Measurements from ENCODE around the gene ZNF486.
A peak's percentile ranks its signal among the peaks of the same experiment; 100 is the strongest.

ZNF486 gene

GRCh38 chr19:20237773-20238623, 71.0 kb downstream of the ZNF486 start:
- peak overlapping the region; percentile 95 for H2AFZ ChIP-seq (ENCODE audit: low read length)
- no CpG with 5 or more reads among the region's 36 CpGs for WGBS, 2 donors (ENCODE audit: extremely low coverage in 2 of 2, insufficient read length in 2 of 2, insufficient replicate concordance in 1 of 2)
- H2BK5ac ChIP-seq (ENCODE audit: low read length), result peak overlapping the region; percentile 72
- peaks cover 8% of the 10 kb centered on the region for H3K79me1 ChIP-seq (ENCODE audit: low read depth, low read length)
- H2BK15ac ChIP-seq (ENCODE audit: low read length), result peak overlapping the region; percentile 29
- H3K9ac ChIP-seq (ENCODE audit: low read depth, low read length, poor library complexity), result peak overlapping the region; percentile 85
- peak overlapping the region; percentile 29 for H3K23ac ChIP-seq (ENCODE audit: low read depth, low read length, poor library complexity)
- no peak overlapping the region for H2BK12ac ChIP-seq (ENCODE audit: low read length)
- H2BK120ac ChIP-seq (ENCODE audit: low read depth, low read length), result peak overlapping the region; percentile 6
- H2AK5ac ChIP-seq (ENCODE audit: low read depth, low read length), result no peak overlapping the region
- peak overlapping the region; percentile 3 for H4K91ac ChIP-seq (ENCODE audit: low read depth, low read length, poor library complexity)
- no peak overlapping the region for H3K4ac ChIP-seq (ENCODE audit: low read length)
- peak overlapping the region; percentile 97 for H3K27ac ChIP-seq (replicated peaks; ENCODE audit: low read length)
- peak overlapping the region; percentile 82 for H3K14ac ChIP-seq (ENCODE audit: low read length)
- H4K8ac ChIP-seq (ENCODE audit: low read depth, low read length), result no peak overlapping the region
- H3K27me3 ChIP-seq (ENCODE audit: control insufficient read depth in 3 of 3, insufficient read depth in 3 of 3, low read depth in 1 of 3, low read length in 3 of 3), result no peaks in the 10 kb centered on the region
- H3K4me1 ChIP-seq (ENCODE audit: control insufficient read depth in 2 of 2, insufficient read depth in 1 of 2, low read depth in 1 of 2, low read length in 2 of 2), result peaks cover 4 to 6% of the 10 kb centered on the region in 2 donors
- H3K9me3 ChIP-seq (replicated peaks in 1 of 2; ENCODE audit: control insufficient read depth in 2 of 2, insufficient read depth in 1 of 2, low read depth in 1 of 2, low read length in 2 of 2), result peaks cover 11 to 47% of the 10 kb centered on the region in 2 donors
- H3K4me2 ChIP-seq (ENCODE audit: insufficient read depth, low read length, poor library complexity, severe bottlenecking), result peak overlapping the region; percentile 71
- peak overlapping the region; percentile 94 for H3K18ac ChIP-seq (ENCODE audit: low read length)
- H3K36me3 ChIP-seq (replicated peaks in 1 of 2; ENCODE audit: control insufficient read depth in 2 of 2, insufficient read depth in 2 of 2, low read length in 2 of 2), result peaks cover 10 to 40% of the 10 kb centered on the region in 2 donors
- peak; percentile 93 for DNase-seq (ENCODE audit: low spot score)
- H3K4me3 ChIP-seq (ENCODE audit: low read length in 2 of 2), result peak overlapping the region; percentile 87 to 95

GRCh38 chr19:20243629-20244028, 76.6 kb downstream of the ZNF486 start:
- no peak overlapping the region for H3K23ac ChIP-seq (ENCODE audit: low read depth, low read length, poor library complexity)
- WGBS, 2 donors (ENCODE audit: extremely low coverage in 2 of 2, insufficient read length in 2 of 2, insufficient replicate concordance in 1 of 2), result no CpG with 5 or more reads among the region's 4 CpGs
- H3K14ac ChIP-seq (ENCODE audit: low read length), result no peak overlapping the region

DNA sequence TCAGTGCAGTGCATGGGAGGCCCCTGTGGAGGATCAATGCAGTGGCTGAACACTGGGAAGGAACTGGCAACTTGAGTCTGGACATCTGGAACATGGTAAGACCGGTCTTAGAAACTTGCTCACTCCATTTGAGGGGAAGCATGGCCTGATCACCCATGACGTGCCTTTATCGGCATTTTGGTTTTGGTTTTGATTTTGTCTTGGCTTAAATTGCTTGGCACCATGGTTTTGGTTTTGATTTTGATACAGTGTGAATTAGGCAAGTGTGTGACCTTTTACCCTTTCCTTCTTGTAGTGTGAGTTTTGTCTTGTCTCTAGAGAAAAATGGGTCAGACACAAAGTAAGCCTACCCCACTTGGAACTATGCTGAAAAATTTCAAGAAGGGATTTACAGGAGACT, 77.3 kb downstream of the ZNF486 start:
- Histone ChIP-seq H3K18ac (ENCODE audit: low read length) (no peak overlapping the region), H3K4me2 (ENCODE audit: insufficient read depth, low read length, poor library complexity, severe bottlenecking) (no peak overlapping the region), H2BK5ac (ENCODE audit: low read length) (no peak overlapping the region), H3K23ac (ENCODE audit: low read depth, low read length, poor library complexity) (no peak overlapping the region), H3K79me1 (ENCODE audit: low read depth, low read length) (no peaks in the 10 kb centered on the region), H2BK12ac (ENCODE audit: low read length) (no peak overlapping the region), H3K36me3 (replicated peaks in 1 of 2; ENCODE audit: control insufficient read depth in 2 of 2, insufficient read depth in 2 of 2, low read length in 2 of 2) (no peaks in the 10 kb centered on the region), H3K14ac (ENCODE audit: low read length) (no peak overlapping the region), H3K4me1 (ENCODE audit: control insufficient read depth in 2 of 2, insufficient read depth in 1 of 2, low read depth in 1 of 2, low read length in 2 of 2) (peaks cover 0 to 4% of the 10 kb centered on the region in 2 donors), H3K4ac (ENCODE audit: low read length) (no peak overlapping the region), H2AK5ac (ENCODE audit: low read depth, low read length) (no peak overlapping the region), H3K27ac (replicated peaks; ENCODE audit: low read length) (no peak overlapping the region), H2AFZ (ENCODE audit: low read length) (no peak overlapping the region), H2BK15ac (ENCODE audit: low read length) (no peak overlapping the region), H4K8ac (ENCODE audit: low read depth, low read length) (no peak overlapping the region), H3K27me3 (ENCODE audit: control insufficient read depth in 3 of 3, insufficient read depth in 3 of 3, low read depth in 1 of 3, low read length in 3 of 3) (no peaks in the 10 kb centered on the region), H2BK120ac (ENCODE audit: low read depth, low read length) (no peak overlapping the region), H3K4me3 (ENCODE audit: low read length in 2 of 2) (no peak overlapping the region), H3K9ac (ENCODE audit: low read depth, low read length, poor library complexity) (no peak overlapping the region), H4K91ac (ENCODE audit: low read depth, low read length, poor library complexity) (no peak overlapping the region), H3K9me3 (replicated peaks in 1 of 2; ENCODE audit: control insufficient read depth in 2 of 2, insufficient read depth in 1 of 2, low read depth in 1 of 2, low read length in 2 of 2) (peaks cover 2 to 8% of the 10 kb centered on the region in 2 donors)
- no CpG with 5 or more reads among the region's 3 CpGs for WGBS, 2 donors (ENCODE audit: extremely low coverage in 2 of 2, insufficient read length in 2 of 2, insufficient replicate concordance in 1 of 2)
- DNase-seq (ENCODE audit: low spot score), result no peak

More at GRCh38 chr19:20243629-20244028, 76.6 kb downstream of the ZNF486 start:
- no peak overlapping the region for H3K18ac ChIP-seq (ENCODE audit: low read length)
- H3K27ac ChIP-seq (replicated peaks; ENCODE audit: low read length), result no peak overlapping the region
- H3K36me3 ChIP-seq (replicated peaks in 1 of 2; ENCODE audit: control insufficient read depth in 2 of 2, insufficient read depth in 2 of 2, low read length in 2 of 2), result no peaks in the 10 kb centered on the region
- DNase-seq (ENCODE audit: low spot score), result no peak
- H3K4me3 ChIP-seq (ENCODE audit: low read length in 2 of 2), result no peak overlapping the region
- no peak overlapping the region for H4K91ac ChIP-seq (ENCODE audit: low read depth, low read length, poor library complexity)
- no peak overlapping the region for H2BK12ac ChIP-seq (ENCODE audit: low read length)
- no peaks in the 10 kb centered on the region for H3K79me1 ChIP-seq (ENCODE audit: low read depth, low read length)
- H3K9me3 ChIP-seq (replicated peaks in 1 of 2; ENCODE audit: control insufficient read depth in 2 of 2, insufficient read depth in 1 of 2, low read depth in 1 of 2, low read length in 2 of 2), result peaks cover 2 to 14% of the 10 kb centered on the region in 2 donors
- H3K27me3 ChIP-seq (ENCODE audit: control insufficient read depth in 3 of 3, insufficient read depth in 3 of 3, low read depth in 1 of 3, low read length in 3 of 3), result no peaks in the 10 kb centered on the region
- H2BK120ac ChIP-seq (ENCODE audit: low read depth, low read length), result no peak overlapping the region
- H2BK15ac ChIP-seq (ENCODE audit: low read length), result no peak overlapping the region
- no peak overlapping the region for H3K9ac ChIP-seq (ENCODE audit: low read depth, low read length, poor library complexity)
- H2BK5ac ChIP-seq (ENCODE audit: low read length), result no peak overlapping the region
- no peak overlapping the region for H2AFZ ChIP-seq (ENCODE audit: low read length)
- peaks cover 4 to 8% of the 10 kb centered on the region in 2 donors for H3K4me1 ChIP-seq (ENCODE audit: control insufficient read depth in 2 of 2, insufficient read depth in 1 of 2, low read depth in 1 of 2, low read length in 2 of 2)
- H2AK5ac ChIP-seq (ENCODE audit: low read depth, low read length), result no peak overlapping the region
- H3K4me2 ChIP-seq (ENCODE audit: insufficient read depth, low read length, poor library complexity, severe bottlenecking), result no peak overlapping the region
- no peak overlapping the region for H3K4ac ChIP-seq (ENCODE audit: low read length)
- H4K8ac ChIP-seq (ENCODE audit: low read depth, low read length), result no peak overlapping the region

GRCh38 chr19:20245309-20245708, 78.3 kb downstream of the ZNF486 start:
- H3K4ac ChIP-seq (ENCODE audit: low read length), result no peak overlapping the region
- H3K23ac ChIP-seq (ENCODE audit: low read depth, low read length, poor library complexity), result no peak overlapping the region
- H3K27me3 ChIP-seq (ENCODE audit: control insufficient read depth in 3 of 3, insufficient read depth in 3 of 3, low read depth in 1 of 3, low read length in 3 of 3), result no peaks in the 10 kb centered on the region
- H2BK15ac ChIP-seq (ENCODE audit: low read length), result no peak overlapping the region
- H3K27ac ChIP-seq (replicated peaks; ENCODE audit: low read length), result no peak overlapping the region
- no peak overlapping the region for H2AFZ ChIP-seq (ENCODE audit: low read length)
- peaks cover 2 to 8% of the 10 kb centered on the region in 2 donors for H3K9me3 ChIP-seq (replicated peaks in 1 of 2; ENCODE audit: control insufficient read depth in 2 of 2, insufficient read depth in 1 of 2, low read depth in 1 of 2, low read length in 2 of 2)
- no peak overlapping the region for H3K4me3 ChIP-seq (ENCODE audit: low read length in 2 of 2)
- no peaks in the 10 kb centered on the region for H3K79me1 ChIP-seq (ENCODE audit: low read depth, low read length)
- no peak overlapping the region for H2AK5ac ChIP-seq (ENCODE audit: low read depth, low read length)
- H2BK5ac ChIP-seq (ENCODE audit: low read length), result no peak overlapping the region
- no peak for DNase-seq (ENCODE audit: low spot score)
- no peak overlapping the region for H3K4me2 ChIP-seq (ENCODE audit: insufficient read depth, low read length, poor library complexity, severe bottlenecking)
- no peaks in the 10 kb centered on the region for H3K36me3 ChIP-seq (replicated peaks in 1 of 2; ENCODE audit: control insufficient read depth in 2 of 2, insufficient read depth in 2 of 2, low read length in 2 of 2)
- H3K9ac ChIP-seq (ENCODE audit: low read depth, low read length, poor library complexity), result no peak overlapping the region
- no peak overlapping the region for H3K14ac ChIP-seq (ENCODE audit: low read length)
- H2BK12ac ChIP-seq (ENCODE audit: low read length), result no peak overlapping the region
- no peak overlapping the region for H4K91ac ChIP-seq (ENCODE audit: low read depth, low read length, poor library complexity)
- no peak overlapping the region for H3K18ac ChIP-seq (ENCODE audit: low read length)
- no peak overlapping the region for H2BK120ac ChIP-seq (ENCODE audit: low read depth, low read length)
- peaks cover 0 to 2% of the 10 kb centered on the region in 2 donors for H3K4me1 ChIP-seq (ENCODE audit: control insufficient read depth in 2 of 2, insufficient read depth in 1 of 2, low read depth in 1 of 2, low read length in 2 of 2)
- no peak overlapping the region for H4K8ac ChIP-seq (ENCODE audit: low read depth, low read length)

Measured in neuronal stem cell (in vitro differentiated cells).